NCI-H82 (cell line): Measurements from ENCODE around the gene AKR1C4.

ENCODE experiments used
- DNase-seq: peaks from one replicate; lab custom pipeline; 2025; lab: John Stamatoyannopoulos, UW

Gene AKR1C4

DNA sequence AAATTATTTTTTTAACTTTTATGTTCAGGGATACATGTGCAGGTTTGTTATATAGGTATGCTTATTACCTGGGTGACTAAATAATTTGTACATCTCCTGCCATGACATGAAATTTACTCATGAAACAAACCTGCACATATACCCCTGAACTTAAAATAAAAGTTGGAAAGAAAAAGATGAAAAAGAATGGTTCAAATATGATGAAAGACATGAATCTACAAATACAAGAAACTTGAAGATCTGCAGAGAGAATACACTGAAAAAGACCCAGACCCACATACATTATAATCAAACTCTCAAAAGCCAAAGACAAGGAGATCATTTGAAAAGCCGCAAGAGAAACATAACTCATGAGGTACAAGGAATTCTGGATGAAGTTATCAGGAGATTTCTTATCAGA lies 70.2 kb downstream of the AKR1C4 start:
- no peak for DNase-seq

- DNase-seq: no peak
These were observed 71.6 kb downstream of the AKR1C4 start for GRCh38 chr10:5268234-5268633.
